Neural progenitor cell (in vitro differentiated cells): Measurements from ENCODE around the gene MGA. TPM values are rescaled to one million over a fixed set of nuclear protein-coding genes. Genes with fewer than 3 reads are reported as not detected.

Experiments used
- DNase-seq: peaks from one replicate; pipeline ENCODE4 v3.0.0-alpha.2; 2016; ENCODE audit warnings: low spot score
- H2AFZ ChIP-seq: fragments of 200-600 bp; sonication (generic); replicated peaks from 2 replicates; pipeline ENCODE4 v1.6.1; 2016; ENCODE audit warnings: antibody characterized with exemption
- H3F3A ChIP-seq: fragments of 200-600 bp; sonication (generic); 2 replicates; pipeline ENCODE4 v1.6.1; 2016; ENCODE audit warnings: antibody characterized with exemption, low read depth
- H3K27ac ChIP-seq: fragments of 200-600 bp; sonication (generic); 2 replicates; pipeline ENCODE4 v1.5.1; 2016; ENCODE audit warnings: mild to moderate bottlenecking
- H3K27me3 ChIP-seq: fragments of 200-600 bp; sonication (generic); 2 replicates; pipeline ENCODE4 v1.6.1; 2016; ENCODE audit warnings: mild to moderate bottlenecking, moderate library complexity
- H3K36me3 ChIP-seq: fragments of 200-600 bp; sonication (generic); 2 replicates; pipeline ENCODE4 v1.5.1; 2016
- H3K4me1 ChIP-seq: fragments of 200-600 bp; sonication (generic); 2 replicates; pipeline ENCODE4 v1.6.1; 2016; ENCODE audit warnings: mixed run types
- H3K4me2 ChIP-seq: fragments of 200-600 bp; sonication (generic); 2 replicates; pipeline ENCODE4 v1.6.1; 2016
- H3K4me3 ChIP-seq: fragments of 200-600 bp; sonication (generic); 2 replicates; pipeline ENCODE4 v1.5.1; 2016
- H3K79me2 ChIP-seq: fragments of 200-600 bp; sonication (generic); 2 replicates; pipeline ENCODE4 v1.6.1; 2016; ENCODE audit warnings: low read depth
- H3K9ac ChIP-seq: fragments of 200-600 bp; sonication (generic); 2 replicates; pipeline ENCODE4 v1.6.1; 2016
- H3K9me3 ChIP-seq: fragments of 200-600 bp; sonication (generic); 2 replicates; pipeline ENCODE4 v1.5.1; 2016; ENCODE audit warnings: low read depth
- H4K20me1 ChIP-seq: fragments of 200-600 bp; sonication (generic); 2 replicates; pipeline ENCODE4 v1.6.1; 2016; ENCODE audit warnings: low read depth
- H3K27ac Mint-ChIP-seq: 3 replicates; pipeline ENCODE4 v1.8.0; 2021; ENCODE audit warnings: mixed read lengths
- H3K27me3 Mint-ChIP-seq: 2 replicates; pipeline ENCODE4 v1.8.0; 2022; ENCODE audit warnings: low read depth, mild to moderate bottlenecking, inconsistent platforms, moderate library complexity, mixed read lengths; ENCODE audit not compliant: insufficient read depth
- H3K36me3 Mint-ChIP-seq: 3 replicates; pipeline ENCODE4 v1.8.0; 2021; ENCODE audit warnings: mixed read lengths
- H3K4me1 Mint-ChIP-seq: 3 replicates; pipeline ENCODE4 v1.8.0; 2021; ENCODE audit warnings: mixed read lengths
- H3K4me3 Mint-ChIP-seq: 3 replicates; pipeline ENCODE4 v1.8.0; 2021; ENCODE audit warnings: mild to moderate bottlenecking, moderate library complexity, mixed read lengths
- H3K9me3 Mint-ChIP-seq: 3 replicates; pipeline ENCODE4 v1.8.0; 2020; ENCODE audit warnings: mixed read lengths
- EZH2 ChIP-seq: fragments of 200-600 bp; sonication (generic); IDR thresholded peaks from 2 replicates; pipeline ENCODE4 v1.6.1; 2017; ENCODE audit warnings: antibody characterized with exemption, mild to moderate bottlenecking, moderate library complexity
- EZH2phosphoT487 ChIP-seq: fragments of 200-600 bp; sonication (generic); IDR thresholded peaks from 2 replicates; pipeline ENCODE4 v1.6.1; 2017; ENCODE audit warnings: antibody characterized with exemption
- total RNA-seq: library from RNA; depleted of rRNA; stranded (reverse); fragments of >200 nt; gene quantifications from 2 replicates; pipeline ENCODE4 v1.2.3, GENCODE V29; 2015; ENCODE audit warnings: low replicate concordance
- TF ChIP-seq, protein P1 (sequence below): fragments of 200-600 bp; sonication (generic); IDR thresholded peaks from 2 replicates; pipeline ENCODE4 v1.5.1; 2017; ENCODE audit warnings: antibody characterized with exemption, mild to moderate bottlenecking

The MGA gene
- total RNA-seq, 1 donor from 2014 or later = 73.4 TPM

DNA sequence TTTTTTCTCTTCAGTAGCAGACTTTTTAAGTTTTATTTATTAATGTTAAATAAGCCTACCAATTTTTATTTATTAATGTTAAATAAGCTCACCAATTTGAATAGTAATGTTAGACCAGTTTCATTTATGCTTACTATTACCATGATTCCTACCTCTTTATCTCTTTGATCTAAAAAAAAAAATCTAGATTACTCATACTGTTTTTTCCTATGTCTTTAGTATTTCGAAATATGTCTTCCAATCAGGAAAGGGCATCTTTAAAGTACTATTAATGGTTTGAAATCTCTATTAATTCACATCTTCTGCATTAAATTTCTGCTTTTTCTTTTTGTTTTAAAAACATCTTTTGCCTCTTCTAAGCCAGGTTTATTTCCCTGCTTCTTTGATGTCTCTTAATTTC lies 86.6 kb downstream of the MGA start:
- Histone ChIP-seq H4K20me1 (no peaks in the 10 kb centered on the region), H3K79me2 (no peaks in the 10 kb centered on the region), H3K27me3 (no peaks in the 10 kb centered on the region), H3K9me3 (no peaks in the 10 kb centered on the region), H3K4me3 (no peak overlapping the region), H3K36me3 (no peaks in the 10 kb centered on the region), H3K9ac (no peak overlapping the region), H3K27ac (no peak overlapping the region), H2AFZ (no peak overlapping the region), H3K4me1 (no peaks in the 10 kb centered on the region), H3K4me2 (no peak overlapping the region), H3F3A (no peaks in the 10 kb centered on the region)
- Mint-ChIP-seq H3K4me3 (no peak overlapping the region), H3K36me3 (peaks cover 32% of the 10 kb centered on the region), H3K27me3 (no peaks in the 10 kb centered on the region), H3K27ac (no peak overlapping the region), H3K9me3 (no peaks in the 10 kb centered on the region), H3K4me1 (no peaks in the 10 kb centered on the region)
- TF ChIP-seq EZH2phosphoT487 (no peak), EZH2 (no peak)
- TF ChIP-seq, protein P1, sequence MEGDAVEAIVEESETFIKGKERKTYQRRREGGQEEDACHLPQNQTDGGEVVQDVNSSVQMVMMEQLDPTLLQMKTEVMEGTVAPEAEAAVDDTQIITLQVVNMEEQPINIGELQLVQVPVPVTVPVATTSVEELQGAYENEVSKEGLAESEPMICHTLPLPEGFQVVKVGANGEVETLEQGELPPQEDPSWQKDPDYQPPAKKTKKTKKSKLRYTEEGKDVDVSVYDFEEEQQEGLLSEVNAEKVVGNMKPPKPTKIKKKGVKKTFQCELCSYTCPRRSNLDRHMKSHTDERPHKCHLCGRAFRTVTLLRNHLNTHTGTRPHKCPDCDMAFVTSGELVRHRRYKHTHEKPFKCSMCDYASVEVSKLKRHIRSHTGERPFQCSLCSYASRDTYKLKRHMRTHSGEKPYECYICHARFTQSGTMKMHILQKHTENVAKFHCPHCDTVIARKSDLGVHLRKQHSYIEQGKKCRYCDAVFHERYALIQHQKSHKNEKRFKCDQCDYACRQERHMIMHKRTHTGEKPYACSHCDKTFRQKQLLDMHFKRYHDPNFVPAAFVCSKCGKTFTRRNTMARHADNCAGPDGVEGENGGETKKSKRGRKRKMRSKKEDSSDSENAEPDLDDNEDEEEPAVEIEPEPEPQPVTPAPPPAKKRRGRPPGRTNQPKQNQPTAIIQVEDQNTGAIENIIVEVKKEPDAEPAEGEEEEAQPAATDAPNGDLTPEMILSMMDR = no peak
- no peak for DNase-seq

DNA sequence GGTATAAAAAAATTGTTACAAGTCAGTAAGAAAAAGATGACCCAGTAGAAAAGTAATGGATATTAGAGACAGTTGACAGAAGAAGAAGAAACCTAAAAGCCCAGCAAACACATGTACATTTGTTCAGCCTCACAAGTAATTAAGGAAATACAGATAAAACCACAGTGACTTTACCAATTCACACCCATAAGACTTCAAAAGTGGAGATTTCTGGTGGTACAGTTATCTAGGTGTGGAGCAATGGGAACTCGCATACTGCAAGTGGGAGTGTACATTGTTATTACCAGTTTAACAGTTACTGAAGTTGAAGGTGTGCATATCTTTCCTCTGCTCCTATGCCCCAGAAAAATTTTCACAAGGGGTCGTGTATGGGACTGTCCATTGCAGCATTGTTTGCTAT lies 96.0 kb downstream of the MGA start:
- Mint-ChIP-seq H3K4me1 (no peaks in the 10 kb centered on the region), H3K27me3 (no peaks in the 10 kb centered on the region), H3K9me3 (no peaks in the 10 kb centered on the region), H3K4me3 (no peak overlapping the region), H3K36me3 (peaks cover 13% of the 10 kb centered on the region), H3K27ac (no peak overlapping the region)
- H3K9me3 ChIP-seq = no peaks in the 10 kb centered on the region
- no peaks in the 10 kb centered on the region for H4K20me1 ChIP-seq
- peaks cover 21% of the 10 kb centered on the region for H3K36me3 ChIP-seq
- TF ChIP-seq, protein P1 = no peak
- H3K27me3 ChIP-seq = no peaks in the 10 kb centered on the region
- no peak overlapping the region for H3K9ac ChIP-seq
- no peak overlapping the region for H3K27ac ChIP-seq
- no peak overlapping the region for H2AFZ ChIP-seq
- H3K79me2 ChIP-seq = no peaks in the 10 kb centered on the region
- no peak overlapping the region for H3K4me3 ChIP-seq
- DNase-seq = no peak
- no peaks in the 10 kb centered on the region for H3K4me1 ChIP-seq
- H3F3A ChIP-seq = no peaks in the 10 kb centered on the region
- H3K4me2 ChIP-seq = no peak overlapping the region

DNA sequence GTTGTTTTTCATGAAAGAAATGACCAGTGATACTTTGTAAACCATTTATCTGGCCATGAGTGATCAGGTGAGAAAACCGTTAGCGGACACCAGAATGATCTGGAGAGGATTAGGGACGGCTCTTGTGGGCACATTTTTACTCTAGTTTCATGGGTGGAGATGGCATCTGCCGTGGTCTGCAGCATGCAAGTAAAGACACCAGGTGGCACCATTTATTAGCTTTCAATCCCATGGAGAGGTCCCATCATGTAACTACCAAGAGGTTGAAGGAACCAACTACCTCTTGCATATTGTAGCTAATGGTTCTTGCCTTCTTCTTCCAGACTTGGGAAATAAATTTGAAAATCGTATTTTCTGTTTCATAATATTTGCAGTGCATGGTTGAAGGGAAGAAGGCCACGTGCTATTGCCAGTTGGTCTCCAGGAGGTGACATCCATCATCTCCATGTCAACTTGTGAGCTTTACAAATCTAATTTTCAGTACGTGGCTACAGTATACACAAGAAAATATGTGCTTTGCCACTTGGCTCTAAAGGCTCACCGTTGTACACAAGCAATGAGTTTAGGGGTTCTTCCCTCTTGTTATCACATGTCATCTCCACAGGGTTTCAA lies 112.6 kb downstream of the MGA start:
- Histone ChIP-seq H3K27me3 (no peaks in the 10 kb centered on the region), H3K79me2 (peaks cover 9% of the 10 kb centered on the region), H3K4me2 (peak overlapping the region; percentile 82), H3K36me3 (peaks cover 8% of the 10 kb centered on the region), H3K9me3 (no peaks in the 10 kb centered on the region), H3F3A (peaks cover 35% of the 10 kb centered on the region), H3K27ac (no peak overlapping the region), H4K20me1 (peaks cover 3% of the 10 kb centered on the region), H3K4me3 (peak overlapping the region; percentile 68), H3K4me1 (peaks cover 21% of the 10 kb centered on the region), H2AFZ (no peak overlapping the region), H3K9ac (no peak overlapping the region)
- peaks cover 5% of the 10 kb centered on the region for H3K36me3 Mint-ChIP-seq
- H3K27me3 Mint-ChIP-seq = no peaks in the 10 kb centered on the region
- peak; percentile 77 for DNase-seq
- peak overlapping the region; percentile 93 for H3K4me3 Mint-ChIP-seq
- H3K27ac Mint-ChIP-seq = no peak overlapping the region
- H3K9me3 Mint-ChIP-seq = no peaks in the 10 kb centered on the region
- peaks cover 38% of the 10 kb centered on the region for H3K4me1 Mint-ChIP-seq
- TF ChIP-seq, protein P1 = peak; percentile 68
- no peak for TF ChIP-seq EZH2
- no peak for TF ChIP-seq EZH2phosphoT487
